GM12878 (cell line): ENCODE measurements around the gene AKAP13. TPM values are rescaled to one million over a fixed set of nuclear protein-coding genes. Genes with fewer than 3 reads are reported as not detected.

Source experiments
- ATAC-seq: fragments of 200-7000 bp; cut with Tn5 transposase; 3 replicates; pipeline ENCODE4 v1.9.1; 2020; ENCODE audit warnings: mild to moderate bottlenecking, moderate library complexity
- BruUV-seq: library from RNA; stranded (reverse); fragments of 400-500 nt; replicated peaks from 2 replicates; lab custom pipeline; 2021; lab: Mats Ljungman, UMichigan
- CTCF ChIA-PET: fragments of 300-600 bp; sonication (Branson Sonifier 250); formaldehyde crosslinking; extraction: SDS; loops from one replicate; lab custom pipeline; 2021; ENCODE audit warnings: inconsistent platforms; lab: Yijun Ruan, JAX
- POLR2A ChIA-PET: fragments of 350-600 bp; formaldehyde crosslinking; extraction: SDS; loops from one replicate; lab custom pipeline; 2021; ENCODE audit warnings: inconsistent platforms; lab: Charles Lee
- RAD21 ChIA-PET: fragments of 300-600 bp; sonication (Branson Sonifier 250); formaldehyde crosslinking; loops from one replicate; lab custom pipeline; 2023; ENCODE audit warnings: antibody characterized with exemption; ENCODE audit not compliant: unreplicated experiment; lab: Charles Lee
- SMC1A ChIA-PET: fragments of 300-600 bp; sonication (Branson Sonifier 250); formaldehyde crosslinking; loops from one replicate; lab custom pipeline; 2023; ENCODE audit not compliant: unreplicated experiment, uncharacterized antibody; lab: Charles Lee
- DNase-seq: peaks from one replicate; pipeline ENCODE4 v3.0.0-alpha.2; 2011; ENCODE audit warnings: low read depth, low spot score
- FAIRE-seq: peaks from 3 replicates; lab custom pipeline; 2011; peaks lifted over from hg19 to GRCh38; lab: Jason Lieb, UNC
- H2AFZ ChIP-seq: 2 replicates; pipeline ENCODE4 v1.6.0; 2011; ENCODE audit warnings: low read depth, low read length, control low read depth; ENCODE audit not compliant: control insufficient read depth
- H3K27ac ChIP-seq: 2 replicates; pipeline ENCODE4 v1.5.1; 2011; ENCODE audit warnings: control low read depth; ENCODE audit not compliant: control insufficient read depth, insufficient read depth
- H3K27me3 ChIP-seq, 2 experiments: replicated peaks in 1 of 2; 2 replicates each; pipeline versions ENCODE4 v1.6.0 to v1.6.1; 2011; ENCODE audit warnings: low read length in 1 of 2; ENCODE audit not compliant: control insufficient read depth in 2 of 2, insufficient read depth in 2 of 2
- H3K36me3 ChIP-seq, 2 experiments: 2 replicates each; pipeline ENCODE4 v1.5.1; 2011; ENCODE audit warnings: low read length in 1 of 2; ENCODE audit not compliant: control insufficient read depth in 2 of 2, insufficient read depth in 2 of 2
- H3K4me1 ChIP-seq: 2 replicates; pipeline ENCODE4 v1.6.1; 2011; ENCODE audit warnings: mild to moderate bottlenecking, low read length, moderate library complexity, mixed read lengths; ENCODE audit not compliant: control insufficient read depth, insufficient read depth
- H3K4me2 ChIP-seq: 2 replicates; pipeline ENCODE4 v1.6.0; 2011; ENCODE audit warnings: control low read depth; ENCODE audit not compliant: control insufficient read depth, insufficient read depth
- H3K4me3 ChIP-seq: fragments of 200-600 bp; sonication (generic); 2 replicates; pipeline ENCODE4 v1.5.1; 2016
- H3K79me2 ChIP-seq: 2 replicates; pipeline ENCODE4 v1.6.0; 2011; ENCODE audit warnings: low read length; ENCODE audit not compliant: control insufficient read depth, insufficient read depth
- H3K9ac ChIP-seq: 2 replicates; pipeline ENCODE4 v1.8.0; 2011; ENCODE audit warnings: low read length, control low read depth, mixed read lengths; ENCODE audit not compliant: control insufficient read depth, insufficient read depth
- H3K9me3 ChIP-seq: replicated peaks from 3 replicates; pipeline ENCODE4 v1.5.1; 2011; ENCODE audit warnings: mild to moderate bottlenecking, low read length; ENCODE audit not compliant: control insufficient read depth, insufficient read depth
- H4K20me1 ChIP-seq: 2 replicates; pipeline ENCODE4 v1.6.0; 2011; ENCODE audit not compliant: control insufficient read depth, insufficient read depth
- ASH2L ChIP-seq: fragments of 300-600, 200-600 bp; sonication (generic); IDR thresholded peaks from 2 replicates; pipeline ENCODE4 v1.6.1; 2017; ENCODE audit warnings: low read depth, mild to moderate bottlenecking, borderline replicate concordance
- BCLAF1 ChIP-seq: fragments of 450-650 bp; IDR thresholded peaks from 2 replicates; pipeline ENCODE4 v1.6.1; 2017; ENCODE audit warnings: antibody characterized with exemption, mild to moderate bottlenecking, moderate library complexity
- CREM ChIP-seq: IDR thresholded peaks from 2 replicates; pipeline ENCODE4 v1.6.1; 2014; ENCODE audit warnings: antibody characterized with exemption, low read depth
- E2F4 ChIP-seq: IDR thresholded peaks from 2 replicates; pipeline ENCODE4 v1.6.1; 2012; ENCODE audit warnings: low read depth, low read length, improper control_type of control experiment
- PBX3 ChIP-seq: IDR thresholded peaks from 2 replicates; pipeline ENCODE4 v1.6.1; 2011; ENCODE audit warnings: mild to moderate bottlenecking, low read depth, low read length, moderate library complexity; ENCODE audit not compliant: insufficient replicate concordance
- PML ChIP-seq: IDR thresholded peaks from 2 replicates; pipeline ENCODE4 v1.6.1; 2012; ENCODE audit warnings: low read length, inconsistent platforms
- RELB ChIP-seq: fragments of 450-650 bp; IDR thresholded peaks from 2 replicates; pipeline ENCODE4 v1.6.1; 2017; ENCODE audit warnings: low read depth, mild to moderate bottlenecking, moderate library complexity
- WGBS: methylation state at CpG from one replicate; pipeline ENCODE4 v1.1.6; 2016; ENCODE audit warnings: low lambda C conversion rate; ENCODE audit not compliant: insufficient replicate concordance, insufficient coverage; ENCODE audit errors: missing lambda C conversion rate; 5-methylcytosine and 5-hydroxymethylcytosine counted together
- in situ Hi-C: fragments of 300-500 bp; cut with MboI; formaldehyde crosslinking; loops from 9 replicates; pipeline ENCODE4 v1.14.3; 2018; ENCODE audit warnings: mixed read lengths
- intact Hi-C: fragments of 100-400 bp; cut with micrococcal nuclease; formaldehyde crosslinking; loops from one replicate; pipeline ENCODE4 v1.14.2; 2022; ENCODE audit not compliant: unreplicated experiment
- polyA plus RNA-seq, 11 experiments: library from polyadenylated mRNA; depleted of rRNA in 4 of 11; unstranded in 6 of 11; stranded (reverse) in 5 of 11; fragments of >200 nt; fragmentation: Nextera tagmentation in 4 of 11; fragmentation: Illumina TruSeq in 1 of 11; extraction: Ambion mirVana in 4 of 11; extraction: Trizol in 1 of 11; gene quantifications; 1 replicate in 1 of 11; 2 replicates in 10 of 11; pipeline versions ENCODE4 v1.2.1 to v1.2.3, GENCODE V29; 2011 to 2016; ENCODE audit warnings: inconsistent platforms in 2 of 11, missing spikeins in 2 of 11, low read depth in 1 of 11
- total RNA-seq, 4 experiments: library from RNA; depleted of rRNA in 3 of 4; stranded (reverse); fragments of >200 nt in 3 of 4; fragmentation: Illumina TruSeq in 1 of 4; extraction: Trizol in 1 of 4; gene quantifications; 2 replicates each; pipeline versions ENCODE4 v1.2.1 to v1.2.3, GENCODE V29; 2013 to 2021

AKAP13 gene
- total and polyA plus RNA-seq, 10 of the 15 experiments (the other 5 are each of a cell fraction or from before 2014, with no cell fraction given), result 14.4 to 74.9 (median 55.1) TPM

- ChIA-PET POLR2A (interaction anchor here (2.1 kb wide), 1 partner anchor 8 kb away, joined by 5 read pairs; no protein-coding TSS in a partner anchor), CTCF (interaction anchor here (0.7 to 2.3 kb wide), 5 partner anchors 15 to 77 kb away, joined by 3 to 9 read pairs (median 3); no protein-coding TSS in a partner anchor), RAD21 (interaction anchor here (1.5 kb wide), 1 partner anchor 43 kb away, joined by 4 read pairs; no protein-coding TSS in a partner anchor), SMC1A (interaction anchor here (0.7 to 1.9 kb wide), 6 partner anchors 8 to 32 kb away, joined by 3 to 12 read pairs (median 3); no protein-coding TSS in a partner anchor)
- ATAC-seq (peak; percentile 71), FAIRE-seq (no peak), DNase-seq (no peak)
- Histone ChIP-seq H3K27ac (no peak overlapping the region), H3K4me1 (peaks cover 37% of the 10 kb centered on the region), H3K9ac (no peak overlapping the region), H3K4me3 (no peak overlapping the region), H3K79me2 (0 out of 2 replicates have a peak, but pooled peaks cover 1% of the 10 kb centered on the region), H3K9me3 (no peaks in the 10 kb centered on the region), H4K20me1 (peaks cover 7% of the 10 kb centered on the region), H3K27me3 (no peaks in the 10 kb centered on the region), H2AFZ (no peak overlapping the region), H3K4me2 (no peak overlapping the region), H3K36me3 (peaks cover 0 to 7% of the 10 kb centered on the region in 2 experiments; a peak in 1 of 4 replicates)
- in situ Hi-C loops (no loop called here), intact Hi-C loops (no loop called here)
- BruUV-seq, result no TSS peak
- TF ChIP-seq PML, result no peak
- 6% methylated on average over 1 of the region's 1 CpG for WGBS
Measured at GRCh38 chr15:85541744-85542143, 161.3 kb downstream of the AKAP13 start.

- peaks cover 7% of the 10 kb centered on the region for H4K20me1 ChIP-seq
- no TSS peak for BruUV-seq
- ChIA-PET RAD21 (interaction anchor here (1.4 to 1.5 kb wide), 2 partner anchors 43 to 129 kb away, joined by 3 to 4 read pairs; no protein-coding TSS in a partner anchor), SMC1A (interaction anchor here (0.8 to 1.9 kb wide), 6 partner anchors 9 to 41 kb away, joined by 3 to 12 read pairs (median 3); no protein-coding TSS in a partner anchor), POLR2A (interaction anchor here (2.1 kb wide), 1 partner anchor 9 kb away, joined by 5 read pairs; no protein-coding TSS in a partner anchor), CTCF (interaction anchor here (0.5 to 2.3 kb wide), 6 partner anchors 14 to 77 kb away, joined by 3 to 9 read pairs (median 3); no protein-coding TSS in a partner anchor)
- DNase-seq, result no peak
- intact Hi-C loops, result no loop called here
- no peak for FAIRE-seq
- no peak overlapping the region for H3K27ac ChIP-seq
- 0 out of 2 replicates have a peak, but pooled peaks cover 1% of the 10 kb centered on the region for H3K79me2 ChIP-seq
- no peaks in the 10 kb centered on the region for H3K27me3 ChIP-seq
- peak overlapping the region; percentile 34; the same call in 1 of the 2 replicates for H3K4me2 ChIP-seq
- H2AFZ ChIP-seq, result no peak overlapping the region
- H3K36me3 ChIP-seq, result peaks cover 0 to 7% of the 10 kb centered on the region in 2 experiments; a peak in 1 of 4 replicates
- no peaks in the 10 kb centered on the region for H3K9me3 ChIP-seq
- peaks cover 39% of the 10 kb centered on the region for H3K4me1 ChIP-seq
- in situ Hi-C loops, result no loop called here
- H3K4me3 ChIP-seq, result no peak overlapping the region
- no peak; the same call in 1 of the 3 replicates for ATAC-seq
- 36% methylated on average over 3 of the region's 3 CpGs for WGBS
- no peak overlapping the region for H3K9ac ChIP-seq
- TF ChIP-seq E2F4, result no peak
- TF ChIP-seq CREM, result no peak
- TF ChIP-seq PBX3, result no peak
- TF ChIP-seq ASH2L, result no peak
- no peak for TF ChIP-seq BCLAF1
- TF ChIP-seq RELB, result no peak
Measured at GRCh38 chr15:85542488-85542887, 162.1 kb downstream of the AKAP13 start.
